ENCODE results near the gene ETV2.
A peak's percentile ranks its signal among the peaks of the same experiment; 100 is the strongest.
"Not testable (repeated sequence)": the region's sequence is repeated elsewhere in the genome, so short reads cannot be mapped to it uniquely, and the experiment has no call there.

ETV2 gene

GRCh38 chr19:35641515-35642151, at the start of gene ETV2:
TSS of gene ETV2 (plus strand) at chr19:35641745. CDS start at chr19:35642461, 716 bp downstream.
- DNase-seq (ENCODE audit: low read depth in 2 of 2), result no peak

GRCh38 chr19:35592226-35592625, 49.3 kb upstream of the ETV2 start:
- no peak for DNase-seq (ENCODE audit: low read depth in 2 of 2)

- not testable (repeated sequence) for DNase-seq (ENCODE audit: low read depth in 2 of 2)
These were observed 46.5 kb upstream of the ETV2 start for GRCh38 chr19:35595026-35595425.

GRCh38 chr19:35595928-35596327, 45.6 kb upstream of the ETV2 start:
- no peak for DNase-seq (ENCODE audit: low read depth in 2 of 2)

- DNase-seq (ENCODE audit: low read depth in 2 of 2), result no peak
These were observed 45.1 kb upstream of the ETV2 start for GRCh38 chr19:35596366-35596999.

GRCh38 chr19:35601971-35602370, 39.6 kb upstream of the ETV2 start:
- no peak for DNase-seq (ENCODE audit: low read depth in 2 of 2)

- DNase-seq (ENCODE audit: low read depth in 2 of 2), result not testable (repeated sequence)
These were observed 37.1 kb upstream of the ETV2 start for GRCh38 chr19:35604436-35604835.

- DNase-seq (ENCODE audit: low read depth in 2 of 2), result not testable (repeated sequence)
These were observed 34.4 kb upstream of the ETV2 start for GRCh38 chr19:35607170-35607569.

- no peak for DNase-seq (ENCODE audit: low read depth in 2 of 2)
These were observed 33.9 kb upstream of the ETV2 start for GRCh38 chr19:35607661-35608060.

GRCh38 chr19:35608251-35608650, 33.3 kb upstream of the ETV2 start:
- no peak for DNase-seq (ENCODE audit: low read depth in 2 of 2)

GRCh38 chr19:35609851-35610353, 31.6 kb upstream of the ETV2 start:
- no peak for DNase-seq (ENCODE audit: low read depth in 2 of 2)

GRCh38 chr19:35612224-35612558, 29.4 kb upstream of the ETV2 start:
- no peak for DNase-seq (ENCODE audit: low read depth in 2 of 2)

- peak; percentile 95 to 97 for DNase-seq (ENCODE audit: low read depth in 2 of 2)
These were observed 28.8 kb upstream of the ETV2 start, which contains the start of gene HAUS5 for GRCh38 chr19:35612559-35613321. TSS of gene HAUS5 (plus strand) at chr19:35612735. CDS start at chr19:35612795, 60 bp downstream.

- no peak for DNase-seq (ENCODE audit: low read depth in 2 of 2)
These were observed 28.0 kb upstream of the ETV2 start for GRCh38 chr19:35613574-35613973.

- no peak for DNase-seq (ENCODE audit: low read depth in 2 of 2)
These were observed 26.5 kb upstream of the ETV2 start for GRCh38 chr19:35615036-35615435.

GRCh38 chr19:35618857-35619256, 22.7 kb upstream of the ETV2 start:
- no peak for DNase-seq (ENCODE audit: low read depth in 2 of 2)

GRCh38 chr19:35619290-35619923, 22.1 kb upstream of the ETV2 start:
- DNase-seq (ENCODE audit: low read depth in 2 of 2), result no peak

GRCh38 chr19:35620001-35620400, 21.5 kb upstream of the ETV2 start:
- no peak for DNase-seq (ENCODE audit: low read depth in 2 of 2)

- DNase-seq (ENCODE audit: low read depth in 2 of 2), result no peak
These were observed 19.8 kb upstream of the ETV2 start for GRCh38 chr19:35621708-35622107.

GRCh38 chr19:35622750-35623149, 18.8 kb upstream of the ETV2 start:
- no peak for DNase-seq (ENCODE audit: low read depth in 2 of 2)

- no peak for DNase-seq (ENCODE audit: low read depth in 2 of 2)
These were observed 18.1 kb upstream of the ETV2 start for GRCh38 chr19:35623327-35624010.

- DNase-seq (ENCODE audit: low read depth in 2 of 2), result no peak
These were observed 13.3 kb upstream of the ETV2 start for GRCh38 chr19:35628264-35628564.
